GM23338 (cell line): ENCODE results near the gene DLX3. TPM values are rescaled to one million over a fixed set of nuclear protein-coding genes. Genes with fewer than 3 reads are reported as not detected.

Experiments
- CREB1 ChIP-seq: fragments of 250-450 bp; sonication (Bioruptor Pico); IDR thresholded peaks from 2 replicates; pipeline ENCODE4 v1.5.0; 2020; ENCODE audit warnings: low read depth, mild to moderate bottlenecking, moderate library complexity
- CTCF ChIP-seq, 2 experiments: fragments of 200-600 bp in 1 of 2; sonication (generic) in 1 of 2; conservative IDR thresholded peaks; 2 replicates each; pipeline versions ENCODE4 v1.5.1 to v1.6.1; 2016 to 2017; ENCODE audit warnings: antibody characterized with exemption in 2 of 2, low read depth in 2 of 2, mild to moderate bottlenecking in 2 of 2, moderate library complexity in 1 of 2
- ETS1 ChIP-seq: IDR thresholded peaks from 2 replicates; pipeline ENCODE4 v1.6.1; 2016; ENCODE audit warnings: antibody characterized with exemption
- NANOG ChIP-seq: IDR thresholded peaks from 2 replicates; pipeline ENCODE4 v1.6.1; 2016; ENCODE audit warnings: antibody characterized with exemption, borderline replicate concordance
- ZNF331 ChIP-seq: fragments of 250-450 bp; sonication (Bioruptor Pico); IDR thresholded peaks from 2 replicates; pipeline ENCODE4 v1.5.0; 2020; ENCODE audit warnings: low read depth, mild to moderate bottlenecking, moderate library complexity
- ZNF462 ChIP-seq: fragments of 250-450 bp; sonication (Bioruptor Pico); IDR thresholded peaks from 2 replicates; pipeline ENCODE4 v1.5.0; 2020; ENCODE audit warnings: mild to moderate bottlenecking, moderate library complexity
- polyA plus RNA-seq: library from polyadenylated mRNA; unstranded; fragments of >200 nt; fragmentation: Nextera tagmentation; extraction: Ambion mirVana; gene quantifications from 2 replicates; pipeline ENCODE4 v1.2.1, GENCODE V29; 2016
- total RNA-seq: library from RNA; depleted of rRNA; stranded (reverse); fragments of >200 nt; shearing (Covaris generic); gene quantifications from 2 replicates; pipeline ENCODE4 v1.2.3, GENCODE V29; 2014

DLX3 gene
- total and polyA plus RNA-seq, 2 experiments from 2014 or later: 0.14 to 0.27 TPM

GRCh38 chr17:49984283-49984682, 10.7 kb downstream of the DLX3 start (continued):
- TF ChIP-seq ZNF462 (CRISPR knock-in tag): no peak
- TF ChIP-seq ZNF331 (CRISPR knock-in tag): no peak
- TF ChIP-seq NANOG: no peak
- no peak for TF ChIP-seq CTCF (conservative IDR thresholded peaks at IDR 0.05; ENCODE audit: low read depth in 2 of 2)
- TF ChIP-seq ETS1: no peak
- TF ChIP-seq CREB1 (CRISPR knock-in tag): no peak
